HG03575 (cell line): ENCODE results near the gene NDUFB3.
A peak's percentile ranks its signal among the peaks of the same experiment; 100 is the strongest.
"Not testable (repeated sequence)": the region's sequence is repeated elsewhere in the genome, so short reads cannot be mapped to it uniquely, and the experiment has no call there.

Experiments
- ATAC-seq: cut with Tn5 transposase; IDR thresholded peaks from one replicate; pipeline ENCODE4 v1.9.1; 2021; ENCODE audit not compliant: unreplicated experiment, insufficient number of reproducible peaks, low FRiP score; ENCODE audit errors: extremely low read depth

NDUFB3 gene

DNA sequence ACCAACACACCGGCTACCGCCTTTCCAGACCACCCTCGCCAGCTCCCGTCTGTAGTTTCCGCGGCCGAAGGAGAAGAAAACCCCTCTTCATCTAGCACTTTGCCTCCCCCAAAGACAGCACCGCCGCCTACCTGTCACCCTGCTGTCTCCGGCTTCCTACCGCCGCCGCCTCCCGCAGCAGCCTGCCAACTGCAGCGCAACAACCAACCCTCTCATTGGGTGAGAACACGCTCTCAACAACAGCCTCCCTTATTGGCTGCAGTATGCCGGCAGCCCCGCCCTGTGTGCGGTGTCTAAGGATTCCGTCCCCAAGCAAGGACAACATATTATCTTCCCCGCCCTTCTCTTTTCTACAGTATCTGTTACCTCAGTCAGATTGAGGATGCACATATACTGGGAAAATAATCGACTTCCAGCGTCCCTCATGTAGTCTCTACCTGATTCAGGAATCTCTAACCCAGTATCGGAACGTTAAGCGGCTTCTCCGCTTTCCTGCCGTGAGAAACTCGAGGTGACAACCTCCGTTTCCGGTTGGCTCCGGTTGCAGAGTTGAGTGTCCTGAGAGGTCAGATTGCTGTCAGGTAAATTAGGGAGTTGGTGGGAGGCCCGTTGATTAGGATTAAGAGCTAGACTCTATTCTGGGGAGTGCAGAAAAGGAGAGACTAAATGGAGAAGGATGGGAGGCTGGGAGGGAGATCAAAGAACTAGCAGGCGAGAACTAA, at the start of gene NDUFB3, which contains the start of gene HYCC2:
NDUFB3 (plus strand) TSS at position 523 of the 722 bp plus-strand sequence. CDS start 6,882 bp downstream, outside the sequence.
HYCC2 (minus strand) TSS at position 193 of the 722 bp plus-strand sequence. CDS start 47,662 bp downstream, outside the sequence.
- peak; percentile 86 for ATAC-seq

- ATAC-seq: no peak
These were observed 47.3 kb upstream of the NDUFB3 start for GRCh38 chr2:201024518-201024917.

- ATAC-seq: not testable (repeated sequence)
These were observed 37.4 kb upstream of the NDUFB3 start for GRCh38 chr2:201034355-201034754.

- not testable (repeated sequence) for ATAC-seq
These were observed 33.4 kb upstream of the NDUFB3 start for GRCh38 chr2:201038361-201038760.

- ATAC-seq: no peak
These were observed 32.9 kb upstream of the NDUFB3 start for GRCh38 chr2:201038855-201039254.

- ATAC-seq: no peak
These were observed 30.8 kb upstream of the NDUFB3 start for GRCh38 chr2:201040867-201041628.

- not testable (repeated sequence) for ATAC-seq
These were observed 29.4 kb upstream of the NDUFB3 start for GRCh38 chr2:201042451-201042850.

GRCh38 chr2:201043050-201043449, 28.8 kb upstream of the NDUFB3 start:
- not testable (repeated sequence) for ATAC-seq

- no peak for ATAC-seq
These were observed 24.9 kb upstream of the NDUFB3 start for GRCh38 chr2:201046881-201047280.

DNA sequence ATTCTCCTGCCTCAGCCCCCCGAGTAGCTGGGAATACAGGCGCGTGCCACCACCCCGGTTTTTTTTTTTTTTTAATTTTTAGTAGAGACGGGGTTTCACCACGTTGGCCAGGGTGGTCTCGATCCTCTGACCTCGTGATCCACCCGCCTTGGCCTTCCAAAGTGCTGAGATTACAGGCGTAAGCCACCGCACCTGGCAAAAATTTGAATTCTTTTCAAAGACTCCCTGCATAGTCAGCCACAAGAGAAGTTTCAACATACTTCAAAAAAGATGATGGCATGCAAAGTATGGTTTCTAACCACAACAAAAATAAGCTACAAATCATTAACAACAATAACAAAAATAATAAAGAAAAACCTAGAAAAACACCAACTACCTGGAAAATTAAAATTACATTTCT, 22.3 kb upstream of the NDUFB3 start:
- no peak for ATAC-seq

- no peak for ATAC-seq
These were observed 14.7 kb upstream of the NDUFB3 start for GRCh38 chr2:201057087-201057521.

- no peak for ATAC-seq
These were observed 14.0 kb upstream of the NDUFB3 start for GRCh38 chr2:201057715-201058248.

DNA sequence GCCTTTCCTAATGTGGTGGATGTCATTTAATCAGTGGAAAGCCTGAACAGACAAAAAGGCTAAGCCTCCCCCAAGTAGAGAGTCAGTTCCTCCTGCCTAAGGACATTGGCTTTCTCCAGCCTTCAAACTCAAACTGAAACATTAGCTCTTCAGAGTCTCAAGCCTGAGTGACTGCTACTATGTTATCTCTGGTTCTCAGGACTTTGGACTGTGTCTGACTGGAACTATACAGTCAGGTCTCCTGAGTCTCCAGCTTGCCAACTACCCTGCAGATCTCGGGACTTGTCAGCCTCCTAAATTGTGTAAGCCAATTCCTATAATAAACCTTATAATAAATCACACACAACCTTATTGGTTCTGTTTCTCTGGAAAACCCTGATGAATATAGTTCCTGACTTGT, 12.9 kb upstream of the NDUFB3 start:
- ATAC-seq: no peak

DNA sequence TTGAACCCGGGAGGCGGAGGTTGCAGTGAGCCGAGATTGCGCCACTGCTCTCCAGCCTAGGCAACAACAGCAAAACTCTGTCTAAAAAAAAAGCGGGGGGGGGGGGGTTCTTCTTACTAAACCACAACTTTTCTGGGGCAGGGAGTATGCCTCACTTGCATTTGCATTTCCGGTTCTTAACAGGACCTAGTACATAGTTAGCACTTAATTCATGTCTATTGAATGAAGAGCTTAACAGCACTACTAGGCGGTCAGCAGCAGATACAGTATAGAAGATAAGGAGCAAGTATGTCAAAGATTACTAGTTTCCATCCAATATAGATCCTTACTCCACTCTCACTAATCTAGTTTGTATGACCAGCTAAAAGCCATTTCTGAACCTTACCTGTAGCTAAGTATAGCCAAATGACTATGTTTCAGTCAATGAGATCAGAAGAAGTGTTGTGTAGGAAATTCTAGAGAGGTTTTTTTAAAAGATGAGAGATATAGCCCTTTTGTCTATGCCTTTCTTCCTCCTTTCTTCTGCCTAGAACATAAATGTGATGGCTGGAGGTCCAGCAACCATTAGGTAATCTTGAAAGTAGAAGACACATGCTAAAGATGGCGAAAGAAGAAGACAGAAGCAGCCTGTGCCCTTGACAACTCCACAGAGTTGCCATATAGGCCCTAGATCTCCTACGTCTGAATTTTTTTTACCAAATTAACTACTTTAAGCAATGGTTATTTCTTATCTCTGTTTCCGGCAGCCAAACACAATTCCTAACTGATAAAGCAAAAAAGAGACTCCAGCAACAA, 11.6 kb upstream of the NDUFB3 start:
- ATAC-seq: no peak

DNA sequence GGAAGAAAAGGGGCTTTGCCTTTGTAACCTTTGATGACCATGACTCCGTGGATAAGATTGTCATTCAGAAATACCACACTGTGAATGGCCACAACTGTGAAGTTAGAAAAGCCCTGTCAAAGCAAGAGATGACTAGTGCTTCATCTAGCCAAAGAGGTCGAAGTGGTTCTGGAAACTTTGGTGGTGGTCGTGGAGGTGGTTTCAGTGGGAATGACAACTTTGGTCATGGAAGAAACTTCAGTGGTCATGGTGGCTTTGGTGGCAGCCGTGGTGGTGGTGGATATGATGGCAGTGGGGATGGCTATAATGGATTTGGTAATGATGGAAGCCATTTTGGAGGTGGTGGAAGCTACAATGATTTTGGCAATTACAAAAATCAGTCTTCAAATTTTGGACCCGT, 8.3 kb upstream of the NDUFB3 start:
- not testable (repeated sequence) for ATAC-seq

- no peak for ATAC-seq
These were observed 6.9 kb upstream of the NDUFB3 start for GRCh38 chr2:201064797-201065329.

GRCh38 chr2:201070948-201071478, 788 bp upstream of the NDUFB3 start:
- ATAC-seq: no peak

GRCh38 chr2:201072201-201072530, 365 bp downstream of the NDUFB3 start:
- no peak for ATAC-seq

GRCh38 chr2:201073071-201073470, 1.3 kb downstream of the NDUFB3 start:
- no peak for ATAC-seq
